PC-3 (cell line): ENCODE measurements around the gene ALPK1. TPM values are rescaled to one million over a fixed set of nuclear protein-coding genes. Genes with fewer than 3 reads are reported as not detected.

ENCODE experiments used
- ATAC-seq: fragments of 200-7000 bp; cut with Tn5 transposase; 2 replicates; pipeline ENCODE4 v1.9.1; 2020; ENCODE audit warnings: mild to moderate bottlenecking, moderate library complexity
- BruUV-seq: library from RNA; stranded (reverse); fragments of 400-500 nt; replicated peaks from 2 replicates; lab custom pipeline; 2021; lab: Mats Ljungman, UMichigan
- CTCF ChIA-PET: fragments of 300-600 bp; sonication (Branson Sonifier 250); formaldehyde crosslinking; loops from one replicate; lab custom pipeline; 2022; ENCODE audit warnings: antibody characterized with exemption; lab: Charles Lee
- POLR2A ChIA-PET: fragments of 300-600 bp; sonication (Branson Sonifier 250); formaldehyde crosslinking; loops from one replicate; lab custom pipeline; 2022; ENCODE audit warnings: antibody characterized with exemption; ENCODE audit not compliant: unreplicated experiment; lab: Charles Lee
- DNase-seq: peaks from one replicate; pipeline ENCODE4 v3.0.0-alpha.2; 2015
- H2AFZ ChIP-seq: fragments of 300-600 bp; sonication (generic); 2 replicates; pipeline ENCODE4 v1.6.0; 2016; ENCODE audit warnings: antibody characterized with exemption, low read length
- H3F3A ChIP-seq: fragments of 300-600 bp; sonication (generic); one replicate; pipeline ENCODE4 v1.6.0; 2017; ENCODE audit warnings: antibody characterized with exemption, low read length, control low read depth, mild to moderate bottlenecking; ENCODE audit not compliant: unreplicated experiment
- H3K27ac ChIP-seq: fragments of 300-600 bp; sonication (generic); 2 replicates; pipeline ENCODE4 v1.5.1; 2016; ENCODE audit warnings: mild to moderate bottlenecking, low read length
- H3K27me3 ChIP-seq: fragments of 300-600 bp; sonication (generic); 2 replicates; pipeline ENCODE4 v1.6.1; 2016; ENCODE audit warnings: low read length, mixed read lengths
- H3K36me3 ChIP-seq: fragments of 300-600 bp; sonication (generic); 2 replicates; pipeline ENCODE4 v1.6.1; 2016; ENCODE audit warnings: low read depth, mixed run types, low read length, mixed read lengths
- H3K4me1 ChIP-seq: fragments of 300-600 bp; sonication (generic); 2 replicates; pipeline ENCODE4 v1.5.1; 2016; ENCODE audit warnings: low read length; ENCODE audit not compliant: insufficient read depth
- H3K4me2 ChIP-seq: fragments of 300-600 bp; sonication (generic); 2 replicates; pipeline ENCODE4 v1.6.0; 2016; ENCODE audit warnings: low read length
- H3K4me3 ChIP-seq: fragments of 300-600 bp; sonication (generic); 2 replicates; pipeline ENCODE4 v1.5.1; 2016; ENCODE audit warnings: mild to moderate bottlenecking, low read length, mixed read lengths
- H3K79me2 ChIP-seq: fragments of 300-600 bp; sonication (generic); 2 replicates; pipeline ENCODE4 v1.6.1; 2017; ENCODE audit warnings: low read length, mixed read lengths
- H3K9ac ChIP-seq: fragments of 300-600 bp; sonication (generic); 2 replicates; pipeline ENCODE4 v1.6.0; 2016; ENCODE audit warnings: mild to moderate bottlenecking, low read length
- H3K9me2 ChIP-seq: fragments of 300-600 bp; sonication (generic); replicated peaks from 2 replicates; pipeline ENCODE4 v1.6.1; 2016; ENCODE audit warnings: mixed run types, low read length, mixed read lengths
- H3K9me3 ChIP-seq: fragments of 300-600 bp; sonication (generic); 2 replicates; pipeline ENCODE4 v1.6.1; 2016; ENCODE audit warnings: low read length, mixed read lengths
- H4K20me1 ChIP-seq: fragments of 300-600 bp; sonication (generic); 2 replicates; pipeline ENCODE4 v1.6.1; 2016; ENCODE audit warnings: low read length, mixed read lengths
- CTCF ChIP-seq: fragments of 300-600 bp; sonication (generic); conservative IDR thresholded peaks from 2 replicates; pipeline ENCODE4 v1.5.1; 2017; ENCODE audit warnings: antibody characterized with exemption, low read depth, mild to moderate bottlenecking, low read length
- EZH2 ChIP-seq: fragments of 300-600 bp; sonication (generic); IDR thresholded peaks from one replicate; pipeline ENCODE4 v1.6.1; 2017; ENCODE audit warnings: antibody characterized with exemption, mild to moderate bottlenecking, low read length; ENCODE audit not compliant: unreplicated experiment
- EZH2phosphoT487 ChIP-seq: fragments of 300-600 bp; sonication (generic); IDR thresholded peaks from 2 replicates; pipeline ENCODE4 v1.6.1; 2018; ENCODE audit warnings: mild to moderate bottlenecking, antibody characterized with exemption, low read length, borderline replicate concordance
- intact Hi-C: fragments of 100-400 bp; cut with micrococcal nuclease; formaldehyde crosslinking; loops from 2 replicates; pipeline ENCODE4 v1.9.0; 2023
- total RNA-seq: library from RNA; depleted of rRNA; stranded (reverse); fragments of >200 nt; gene quantifications from 2 replicates; pipeline ENCODE4 v1.2.3, GENCODE V29; 2014

ALPK1 gene
- total RNA-seq, 1 experiment from 2014 or later = 4.2 TPM

GRCh38 chr4:112330921-112331320, 33.8 kb downstream of the ALPK1 start:
- H3K9me2 ChIP-seq = no peaks in the 10 kb centered on the region
- no peak overlapping the region for H3K4me3 ChIP-seq
- H3K9me3 ChIP-seq = no peaks in the 10 kb centered on the region
- ATAC-seq = no peak
- H3K4me1 ChIP-seq = no peaks in the 10 kb centered on the region
- TF ChIP-seq EZH2 = no peak
- no peak for TF ChIP-seq EZH2phosphoT487
- no peak for TF ChIP-seq CTCF
- no peaks in the 10 kb centered on the region for H4K20me1 ChIP-seq
- no peak overlapping the region for H3K9ac ChIP-seq
- no peaks in the 10 kb centered on the region for H3F3A ChIP-seq
- no TSS peak for BruUV-seq
- ChIA-PET CTCF (no interaction called here), POLR2A (no interaction called here)
- intact Hi-C loops = no loop called here
- H3K79me2 ChIP-seq = no peaks in the 10 kb centered on the region
- H3K27me3 ChIP-seq = no peaks in the 10 kb centered on the region
- H3K36me3 ChIP-seq = no peaks in the 10 kb centered on the region
- no peak overlapping the region for H3K4me2 ChIP-seq
- no peak overlapping the region for H3K27ac ChIP-seq
- DNase-seq = no peak
- no peak overlapping the region for H2AFZ ChIP-seq

- Histone ChIP-seq H3K4me3 (no peak overlapping the region), H3K36me3 (no peaks in the 10 kb centered on the region), H3K27me3 (no peaks in the 10 kb centered on the region), H3K4me2 (no peak overlapping the region), H3K9me2 (no peaks in the 10 kb centered on the region), H3K9me3 (no peaks in the 10 kb centered on the region), H3K4me1 (no peaks in the 10 kb centered on the region), H3K9ac (no peak overlapping the region), H4K20me1 (no peaks in the 10 kb centered on the region), H2AFZ (no peak overlapping the region), H3K27ac (no peak overlapping the region), H3F3A (no peaks in the 10 kb centered on the region), H3K79me2 (no peaks in the 10 kb centered on the region)
- ChIA-PET POLR2A (no interaction called here), CTCF (no interaction called here)
- TF ChIP-seq EZH2 = no peak
- no peak for TF ChIP-seq EZH2phosphoT487
- TF ChIP-seq CTCF = no peak
- DNase-seq (no peak), ATAC-seq (no peak)
- BruUV-seq = no TSS peak
- intact Hi-C loops = no loop called here
These were observed 35.2 kb downstream of the ALPK1 start for GRCh38 chr4:112332398-112332797.

- no peak overlapping the region for H3K4me3 ChIP-seq
- ChIA-PET POLR2A (no interaction called here), CTCF (no interaction called here)
- H3K27ac ChIP-seq = no peak overlapping the region
- H3K79me2 ChIP-seq = no peaks in the 10 kb centered on the region
- no peaks in the 10 kb centered on the region for H3K36me3 ChIP-seq
- no peaks in the 10 kb centered on the region for H3K9me2 ChIP-seq
- H3K4me1 ChIP-seq = no peaks in the 10 kb centered on the region
- H3K9me3 ChIP-seq = no peaks in the 10 kb centered on the region
- no peaks in the 10 kb centered on the region for H4K20me1 ChIP-seq
- no peak overlapping the region for H3K9ac ChIP-seq
- ATAC-seq = no peak
- no peak overlapping the region for H3K4me2 ChIP-seq
- no peak overlapping the region for H2AFZ ChIP-seq
- no peak for DNase-seq
- H3K27me3 ChIP-seq = no peaks in the 10 kb centered on the region
- H3F3A ChIP-seq = no peaks in the 10 kb centered on the region
- intact Hi-C loops = no loop called here
- BruUV-seq = no TSS peak
- TF ChIP-seq EZH2 = no peak
- TF ChIP-seq EZH2phosphoT487 = no peak
- TF ChIP-seq CTCF = no peak
These were observed 42.9 kb downstream of the ALPK1 start for GRCh38 chr4:112340023-112340422.
